ENCODE results near the gene MTAP. TPM values are rescaled to one million over a fixed set of nuclear protein-coding genes. Genes with fewer than 3 reads are reported as not detected.
A peak's percentile ranks its signal among the peaks of the same experiment; 100 is the strongest.

MTAP gene
- total and polyA plus RNA-seq, 2 donors (not counting 1 experiment from before 2014, with no cell fraction given), result 9.8 to 38.4 TPM

DNA sequence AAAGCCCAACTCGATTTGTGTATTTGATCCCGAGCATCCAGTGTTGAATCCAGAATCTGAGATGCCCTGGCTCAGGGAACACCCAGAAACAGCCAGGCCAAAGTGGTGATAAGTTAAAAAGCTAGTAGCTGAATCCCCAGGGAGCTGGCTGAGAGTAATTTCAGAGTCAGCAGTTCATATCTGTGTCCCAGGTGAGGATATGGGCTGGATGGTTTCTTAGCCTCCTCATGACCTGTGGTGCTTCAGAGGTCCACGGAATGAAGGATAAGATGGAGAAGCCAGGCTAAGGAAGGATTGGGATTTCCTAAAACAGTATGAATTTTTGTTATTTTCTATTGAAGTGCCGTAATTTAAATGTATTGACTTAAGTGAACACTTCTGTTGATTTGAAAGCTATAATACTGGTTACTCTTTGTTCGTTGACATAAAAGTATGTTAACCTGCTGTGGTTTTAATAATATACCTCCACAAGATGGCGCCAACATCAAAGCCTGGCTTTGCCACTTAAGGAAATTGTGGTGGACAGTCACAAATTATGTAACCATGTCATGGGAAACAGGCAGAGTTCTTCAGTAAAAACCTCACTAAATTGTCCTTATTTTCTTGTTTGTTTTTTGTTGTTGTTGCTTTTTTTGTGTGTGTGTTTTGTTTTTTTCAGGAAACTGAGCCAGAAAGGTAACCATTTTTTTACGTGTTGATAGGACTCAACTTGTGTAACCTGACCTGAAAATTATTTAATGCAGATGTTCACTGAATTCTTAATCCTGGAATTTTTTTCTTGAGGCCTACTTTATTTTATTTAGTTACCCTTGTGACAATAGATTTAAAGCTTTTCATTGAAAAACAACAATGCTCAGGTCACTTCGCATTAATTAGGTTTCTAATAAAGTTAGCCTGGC lies 11.4 kb downstream of the MTAP start:
- Mint-ChIP-seq H3K27me3 (no peaks in the 10 kb centered on the region), H3K27ac (peak overlapping the region; percentile 1), H3K4me3 (no peak overlapping the region), H3K9me3 (ENCODE audit: insufficient read depth) (no peaks in the 10 kb centered on the region), H3K4me1 (peaks cover 14% of the 10 kb centered on the region)
- no peaks in the 10 kb centered on the region for H3K27me3 ChIP-seq (replicated peaks in 1 of 4; ENCODE audit: control extremely low read depth in 1 of 4, control insufficient read depth in 3 of 4, insufficient read depth in 4 of 4, low read length in 3 of 4)
- WGBS (ENCODE audit: insufficient coverage), result 98% methylated on average over 3 of the region's 8 CpGs
- ChIA-PET POLR2A (interaction anchor here (0.6 kb wide), 1 partner anchor 181 kb away, joined by 4 read pairs; the partner anchor contains the start of gene CDKN2B-AS1), CTCF (interaction anchor here (0.7 to 12.8 kb wide), 51 partner anchors 11 to 644 kb away, joined by 3 to 217 read pairs (median 4); partner anchors contain the start of genes CDKN2A, CDKN2B, CDKN2B-AS1 and KLHL9)
- H3K27ac ChIP-seq (ENCODE audit: low read length in 2 of 2), result peak overlapping the region in 1 of 2 donors; percentile 10
- ATAC-seq (ENCODE audit: low read depth) (peak; percentile 70), DNase-seq (peak; percentile 84)
- intact Hi-C loops (cut with micrococcal nuclease), result loop anchor here (1.0 to 5.0 kb wide), 9 partner anchors 12 to 638 kb away; partner anchors contain the start of genes CDKN2A, CDKN2B-AS1 and MTAP
- no peaks in the 10 kb centered on the region for H3K9me3 ChIP-seq (ENCODE audit: control extremely low read depth in 1 of 3, control insufficient read depth in 2 of 3, insufficient read depth in 1 of 3, low read length in 2 of 3)
- no peak overlapping the region for H3K9ac ChIP-seq (ENCODE audit: low read length)
- H4K20me1 ChIP-seq (ENCODE audit: control insufficient read depth, insufficient read depth, low read length, poor library complexity, severe bottlenecking), result peaks cover 17% of the 10 kb centered on the region
- peak overlapping the region; percentile 32 for H3K4me2 ChIP-seq (replicated peaks; ENCODE audit: low read depth, low read length, poor library complexity, severe bottlenecking)
- TF ChIP-seq, protein P1, sequence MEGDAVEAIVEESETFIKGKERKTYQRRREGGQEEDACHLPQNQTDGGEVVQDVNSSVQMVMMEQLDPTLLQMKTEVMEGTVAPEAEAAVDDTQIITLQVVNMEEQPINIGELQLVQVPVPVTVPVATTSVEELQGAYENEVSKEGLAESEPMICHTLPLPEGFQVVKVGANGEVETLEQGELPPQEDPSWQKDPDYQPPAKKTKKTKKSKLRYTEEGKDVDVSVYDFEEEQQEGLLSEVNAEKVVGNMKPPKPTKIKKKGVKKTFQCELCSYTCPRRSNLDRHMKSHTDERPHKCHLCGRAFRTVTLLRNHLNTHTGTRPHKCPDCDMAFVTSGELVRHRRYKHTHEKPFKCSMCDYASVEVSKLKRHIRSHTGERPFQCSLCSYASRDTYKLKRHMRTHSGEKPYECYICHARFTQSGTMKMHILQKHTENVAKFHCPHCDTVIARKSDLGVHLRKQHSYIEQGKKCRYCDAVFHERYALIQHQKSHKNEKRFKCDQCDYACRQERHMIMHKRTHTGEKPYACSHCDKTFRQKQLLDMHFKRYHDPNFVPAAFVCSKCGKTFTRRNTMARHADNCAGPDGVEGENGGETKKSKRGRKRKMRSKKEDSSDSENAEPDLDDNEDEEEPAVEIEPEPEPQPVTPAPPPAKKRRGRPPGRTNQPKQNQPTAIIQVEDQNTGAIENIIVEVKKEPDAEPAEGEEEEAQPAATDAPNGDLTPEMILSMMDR (IDR thresholded peaks at IDR 0.05), result peak; percentile 87
- no peak for TF ChIP-seq EZH2 (IDR thresholded peaks at IDR 0.05; ENCODE audit: borderline replicate concordance, insufficient read depth, low read depth, low read length, poor library complexity, severe bottlenecking)
- peaks cover 0 to 41% of the 10 kb centered on the region in 2 experiments for H3K36me3 ChIP-seq (replicated peaks in 1 of 2; ENCODE audit: control extremely low read depth in 1 of 2, control insufficient read depth in 1 of 2, extremely low read depth in 1 of 2, insufficient read depth in 2 of 2, low read length in 1 of 2)
- H2AFZ ChIP-seq (ENCODE audit: insufficient read depth, low read depth, low read length, poor library complexity, severe bottlenecking), result peak overlapping the region; percentile 61
- no peak overlapping the region for H3K4me3 ChIP-seq (ENCODE audit: control extremely low read depth in 1 of 5, extremely low read depth in 1 of 5, insufficient read depth in 1 of 5, low read depth in 2 of 5, low read length in 4 of 5)
- peaks cover 45% of the 10 kb centered on the region for H3K79me2 ChIP-seq (ENCODE audit: control insufficient read depth, insufficient read depth, low read length)
- H3K4me1 ChIP-seq (ENCODE audit: control insufficient read depth in 2 of 2, insufficient read depth in 2 of 2, low read length in 2 of 2), result peaks cover 6 to 7% of the 10 kb centered on the region in 2 donors

Measured in B cell (primary cell).